Neuronal stem cell (in vitro differentiated cells): ENCODE results near the gene AFM. TPM values are rescaled to one million over a fixed set of nuclear protein-coding genes. Genes with fewer than 3 reads are reported as not detected.
"Not testable (repeated sequence)": the region's sequence is repeated elsewhere in the genome, so short reads cannot be mapped to it uniquely, and the experiment has no call there.

ENCODE experiments used
- DNase-seq: peaks from one replicate; pipeline ENCODE4 v3.0.0-alpha.2; 2013; ENCODE audit warnings: low spot score
- H2AFZ ChIP-seq: one replicate; pipeline ENCODE4 v1.6.1; 2013; ENCODE audit warnings: mild to moderate bottlenecking, low read length, inconsistent platforms
- H2AK5ac ChIP-seq: 2 replicates; pipeline ENCODE4 v1.6.1; 2013; ENCODE audit warnings: low read depth, mild to moderate bottlenecking, inconsistent platforms, low read length, moderate library complexity, mixed read lengths
- H2BK120ac ChIP-seq: 2 replicates; pipeline ENCODE4 v1.6.1; 2013; ENCODE audit warnings: low read depth, mild to moderate bottlenecking, inconsistent platforms, low read length, moderate library complexity, mixed read lengths
- H2BK12ac ChIP-seq: one replicate; pipeline ENCODE4 v1.6.1; 2013; ENCODE audit warnings: low read length, inconsistent platforms
- H2BK15ac ChIP-seq: 2 replicates; pipeline ENCODE4 v1.6.1; 2013; ENCODE audit warnings: mild to moderate bottlenecking, low read length, inconsistent platforms, mixed read lengths
- H2BK5ac ChIP-seq: one replicate; pipeline ENCODE4 v1.6.1; 2013; ENCODE audit warnings: inconsistent platforms, mild to moderate bottlenecking, low read length, moderate library complexity
- H3K14ac ChIP-seq: one replicate; pipeline ENCODE4 v1.6.1; 2013; ENCODE audit warnings: low read length, inconsistent platforms
- H3K18ac ChIP-seq: 2 replicates; pipeline ENCODE4 v1.6.1; 2013; ENCODE audit warnings: low read length, inconsistent platforms
- H3K23ac ChIP-seq: 2 replicates; pipeline ENCODE4 v1.6.1; 2013; ENCODE audit warnings: low read depth, mild to moderate bottlenecking, mixed read lengths, low read length, inconsistent platforms; ENCODE audit not compliant: poor library complexity
- H3K27ac ChIP-seq: replicated peaks from 3 replicates; pipeline ENCODE4 v1.5.1; 2013; ENCODE audit warnings: low read length, inconsistent platforms
- H3K27me3 ChIP-seq, 3 experiments: 2 replicates each; pipeline ENCODE4 v1.6.1; 2013; ENCODE audit warnings: low read length in 3 of 3, mild to moderate bottlenecking in 2 of 3, inconsistent platforms in 1 of 3, low read depth in 1 of 3, mixed read lengths in 1 of 3, moderate library complexity in 1 of 3; ENCODE audit not compliant: control insufficient read depth in 3 of 3, insufficient read depth in 3 of 3
- H3K36me3 ChIP-seq, 2 donors: replicated peaks in 1 of 2; 2 replicates each; pipeline ENCODE4 v1.6.1; 2013; ENCODE audit warnings: low read length in 2 of 2; ENCODE audit not compliant: control insufficient read depth in 2 of 2, insufficient read depth in 2 of 2
- H3K4ac ChIP-seq: 2 replicates; pipeline ENCODE4 v1.6.1; 2013; ENCODE audit warnings: inconsistent platforms, mild to moderate bottlenecking, low read length, moderate library complexity
- H3K4me1 ChIP-seq, 2 donors: 1 replicate in 1 of 2; 2 replicates in 1 of 2; pipeline ENCODE4 v1.6.1; 2013; ENCODE audit warnings: low read length in 2 of 2, low read depth in 1 of 2; ENCODE audit not compliant: control insufficient read depth in 2 of 2, insufficient read depth in 1 of 2
- H3K4me2 ChIP-seq: one replicate; pipeline ENCODE4 v1.6.1; 2013; ENCODE audit warnings: mild to moderate bottlenecking, low read length, inconsistent platforms; ENCODE audit not compliant: insufficient read depth, poor library complexity, severe bottlenecking
- H3K4me3 ChIP-seq, 2 donors: 2 replicates each; pipeline ENCODE4 v1.5.1; 2013; ENCODE audit warnings: low read length in 2 of 2, mild to moderate bottlenecking in 2 of 2, inconsistent platforms in 1 of 2, moderate library complexity in 1 of 2
- H3K79me1 ChIP-seq: one replicate; pipeline ENCODE4 v1.6.1; 2013; ENCODE audit warnings: low read depth, mild to moderate bottlenecking, inconsistent platforms, low read length, moderate library complexity
- H3K9ac ChIP-seq: one replicate; pipeline ENCODE4 v1.6.1; 2013; ENCODE audit warnings: mild to moderate bottlenecking, low read depth, low read length, inconsistent platforms; ENCODE audit not compliant: poor library complexity
- H3K9me3 ChIP-seq, 2 donors: replicated peaks in 1 of 2; 2 replicates each; pipeline versions ENCODE3 to v1.6.1; 2013; ENCODE audit warnings: low read length in 2 of 2, mild to moderate bottlenecking in 2 of 2, inconsistent platforms in 1 of 2, low read depth in 1 of 2, mixed read lengths in 1 of 2, moderate library complexity in 1 of 2; ENCODE audit not compliant: control insufficient read depth in 2 of 2, insufficient read depth in 1 of 2
- H4K8ac ChIP-seq: one replicate; pipeline ENCODE4 v1.6.1; 2013; ENCODE audit warnings: low read depth, mild to moderate bottlenecking, inconsistent platforms, low read length, moderate library complexity
- H4K91ac ChIP-seq: one replicate; pipeline ENCODE4 v1.6.1; 2013; ENCODE audit warnings: low read length, low read depth, mild to moderate bottlenecking, inconsistent platforms; ENCODE audit not compliant: poor library complexity
- WGBS, 2 donors: extraction: QIAGEN DNeasy Blood & Tissue Kit; methylation state at CpG; one replicate each; pipeline ENCODE4 v1.1.7; 2013; ENCODE audit warnings: missing lambda C conversion rate in 2 of 2, mixed read lengths in 1 of 2; ENCODE audit not compliant: insufficient read length in 2 of 2, insufficient replicate concordance in 1 of 2; ENCODE audit errors: extremely low coverage in 2 of 2; 5-methylcytosine and 5-hydroxymethylcytosine counted together
- small RNA-seq: library from polyadenylated mRNA; stranded (forward); fragments of <200 nt; extraction: miRNeasy Mini kit (QIAGEN cat#:217004); gene quantifications from one replicate; pipeline ENCODE3, GENCODE V24; 2013; ENCODE audit not compliant: insufficient read depth

The AFM gene

GRCh38 chr4:73541251-73541650 lies 59.7 kb downstream of the AFM start:
- no peak overlapping the region for H4K91ac ChIP-seq
- no peaks in the 10 kb centered on the region for H3K79me1 ChIP-seq
- H3K4me1 ChIP-seq: peaks cover 0 to 2% of the 10 kb centered on the region in 2 donors
- no peak overlapping the region for H2BK120ac ChIP-seq
- H3K18ac ChIP-seq: no peak overlapping the region
- no peaks in the 10 kb centered on the region for H3K27me3 ChIP-seq
- no peaks in the 10 kb centered on the region for H3K36me3 ChIP-seq
- no peak overlapping the region for H2BK12ac ChIP-seq
- H3K4me3 ChIP-seq: no peak overlapping the region
- H3K14ac ChIP-seq: no peak overlapping the region
- no CpG with 5 or more reads among the region's 3 CpGs for WGBS, 2 donors
- H3K23ac ChIP-seq: no peak overlapping the region
- no peak overlapping the region for H4K8ac ChIP-seq
- no peaks in the 10 kb centered on the region for H3K9me3 ChIP-seq
- H3K4ac ChIP-seq: no peak overlapping the region
- H2BK5ac ChIP-seq: no peak overlapping the region
- H2AK5ac ChIP-seq: no peak overlapping the region
- no peak overlapping the region for H2AFZ ChIP-seq
- H3K9ac ChIP-seq: no peak overlapping the region
- no peak for DNase-seq
- no peak overlapping the region for H3K27ac ChIP-seq
- no peak overlapping the region for H2BK15ac ChIP-seq
- H3K4me2 ChIP-seq: no peak overlapping the region

GRCh38 chr4:73544620-73545019 lies 63.1 kb downstream of the AFM start:
- H2AK5ac ChIP-seq: no peak overlapping the region
- no peak overlapping the region for H3K14ac ChIP-seq
- H4K91ac ChIP-seq: no peak overlapping the region
- H3K4me3 ChIP-seq: no peak overlapping the region
- no peak for DNase-seq
- H4K8ac ChIP-seq: no peak overlapping the region
- no peak overlapping the region for H2BK120ac ChIP-seq
- H2BK5ac ChIP-seq: no peak overlapping the region
- H3K79me1 ChIP-seq: no peaks in the 10 kb centered on the region
- no peak overlapping the region for H3K4me2 ChIP-seq
- H2BK12ac ChIP-seq: no peak overlapping the region
- WGBS, 2 donors: no CpG with 5 or more reads among the region's 2 CpGs
- H2BK15ac ChIP-seq: no peak overlapping the region
- no peaks in the 10 kb centered on the region for H3K9me3 ChIP-seq
- no peaks in the 10 kb centered on the region for H3K4me1 ChIP-seq
- no peak overlapping the region for H3K23ac ChIP-seq
- no peaks in the 10 kb centered on the region for H3K36me3 ChIP-seq
- no peak overlapping the region for H3K27ac ChIP-seq
- no peak overlapping the region for H2AFZ ChIP-seq
- no peak overlapping the region for H3K4ac ChIP-seq
- H3K9ac ChIP-seq: no peak overlapping the region
- no peaks in the 10 kb centered on the region for H3K27me3 ChIP-seq
- H3K18ac ChIP-seq: peak overlapping the region; percentile 17

GRCh38 chr4:73550865-73551264 lies 69.3 kb downstream of the AFM start:
- H3K23ac ChIP-seq, H4K8ac ChIP-seq, H3K27ac ChIP-seq, H2AFZ ChIP-seq, H3K36me3 ChIP-seq, H3K18ac ChIP-seq, H3K27me3 ChIP-seq, H3K9me3 ChIP-seq, DNase-seq, H3K4me3 ChIP-seq, H2BK120ac ChIP-seq, H3K9ac ChIP-seq, H4K91ac ChIP-seq, H2AK5ac ChIP-seq, H2BK5ac ChIP-seq, H3K4me1 ChIP-seq, H3K4ac ChIP-seq, H2BK12ac ChIP-seq, H2BK15ac ChIP-seq, H3K4me2 ChIP-seq, H3K79me1 ChIP-seq, H3K14ac ChIP-seq: not testable (repeated sequence)
- WGBS, 2 donors: no CpG with 5 or more reads among the region's 11 CpGs

Small RNA genes lying within 50 kb of the gene (small RNA-seq; reads per million reads assigned to genes)
- not detected for gene AC074250.1
